Measurements from ENCODE around the gene PTPRE.

The PTPRE gene

GRCh38 chr10:127973791-127974311, 66.9 kb downstream of the PTPRE start:
- Histone ChIP-seq H3K9me2 (replicated peaks; ENCODE audit: control insufficient read depth, low read length) (no peaks in the 10 kb centered on the region), H3K36me3 (ENCODE audit: control insufficient read depth, low read length) (no peaks in the 10 kb centered on the region), H3K27me3 (ENCODE audit: control insufficient read depth, low read length) (peaks cover 10% of the 10 kb centered on the region; the same call in 1 of the 2 replicates), H3K4me2 (ENCODE audit: low read length) (no peak overlapping the region), H3K9me3 (ENCODE audit: control insufficient read depth, insufficient read depth, low read length) (no peaks in the 10 kb centered on the region), H3K27ac (ENCODE audit: low read depth, low read length) (no peak overlapping the region), H3K4me3 (ENCODE audit: low read length) (no peak overlapping the region), H3K4me1 (ENCODE audit: control insufficient read depth, low read length) (no peaks in the 10 kb centered on the region), H4K20me1 (ENCODE audit: control insufficient read depth, insufficient read depth, low read depth, low read length) (no peaks in the 10 kb centered on the region), H3K79me2 (ENCODE audit: control insufficient read depth, low read length) (no peaks in the 10 kb centered on the region), H3F3A (ENCODE audit: control insufficient read depth, insufficient read depth) (no peaks in the 10 kb centered on the region)
- TF ChIP-seq CTCF (IDR thresholded peaks at IDR 0.05; ENCODE audit: low read depth, low read length, poor library complexity, severe bottlenecking): no peak
- no peak for TF ChIP-seq EZH2phosphoT487 (IDR thresholded peaks at IDR 0.05; ENCODE audit: borderline replicate concordance, low read length)

- TF ChIP-seq EZH2phosphoT487 (IDR thresholded peaks at IDR 0.05; ENCODE audit: borderline replicate concordance, low read length) (no peak), CTCF (IDR thresholded peaks at IDR 0.05; ENCODE audit: low read depth, low read length, poor library complexity, severe bottlenecking) (no peak)
- Histone ChIP-seq H4K20me1 (ENCODE audit: control insufficient read depth, insufficient read depth, low read depth, low read length) (no peaks in the 10 kb centered on the region), H3K79me2 (ENCODE audit: control insufficient read depth, low read length) (no peaks in the 10 kb centered on the region), H3K9me2 (replicated peaks; ENCODE audit: control insufficient read depth, low read length) (no peaks in the 10 kb centered on the region), H3K4me3 (ENCODE audit: low read length) (no peak overlapping the region), H3K4me1 (ENCODE audit: control insufficient read depth, low read length) (no peaks in the 10 kb centered on the region), H3K27me3 (ENCODE audit: control insufficient read depth, low read length) (peaks cover 10% of the 10 kb centered on the region; the same call in 1 of the 2 replicates), H3F3A (ENCODE audit: control insufficient read depth, insufficient read depth) (no peaks in the 10 kb centered on the region), H3K27ac (ENCODE audit: low read depth, low read length) (no peak overlapping the region), H3K36me3 (ENCODE audit: control insufficient read depth, low read length) (no peaks in the 10 kb centered on the region), H3K4me2 (ENCODE audit: low read length) (no peak overlapping the region), H3K9me3 (ENCODE audit: control insufficient read depth, insufficient read depth, low read length) (no peaks in the 10 kb centered on the region)
Measured at GRCh38 chr10:127974911-127975310, 68.0 kb downstream of the PTPRE start.

- Histone ChIP-seq H3K4me3 (ENCODE audit: low read length) (no peak overlapping the region), H3K4me2 (ENCODE audit: low read length) (no peak overlapping the region), H3K9me3 (ENCODE audit: control insufficient read depth, insufficient read depth, low read length) (no peaks in the 10 kb centered on the region), H3K27me3 (ENCODE audit: control insufficient read depth, low read length) (peaks cover 10% of the 10 kb centered on the region; the same call in 1 of the 2 replicates), H3K36me3 (ENCODE audit: control insufficient read depth, low read length) (no peaks in the 10 kb centered on the region), H3K27ac (ENCODE audit: low read depth, low read length) (no peak overlapping the region), H3F3A (ENCODE audit: control insufficient read depth, insufficient read depth) (no peaks in the 10 kb centered on the region), H4K20me1 (ENCODE audit: control insufficient read depth, insufficient read depth, low read depth, low read length) (no peaks in the 10 kb centered on the region), H3K4me1 (ENCODE audit: control insufficient read depth, low read length) (no peaks in the 10 kb centered on the region), H3K9me2 (replicated peaks; ENCODE audit: control insufficient read depth, low read length) (no peaks in the 10 kb centered on the region), H3K79me2 (ENCODE audit: control insufficient read depth, low read length) (no peaks in the 10 kb centered on the region)
- TF ChIP-seq EZH2phosphoT487 (IDR thresholded peaks at IDR 0.05; ENCODE audit: borderline replicate concordance, low read length) (no peak), CTCF (IDR thresholded peaks at IDR 0.05; ENCODE audit: low read depth, low read length, poor library complexity, severe bottlenecking) (no peak)
Measured at GRCh38 chr10:127976286-127976685, 69.4 kb downstream of the PTPRE start.
